ENCODE results near the gene POLR2I. TPM values are rescaled to one million over a fixed set of nuclear protein-coding genes. Genes with fewer than 3 reads are reported as not detected.

The POLR2I gene
- total and polyA plus RNA-seq, 9 of the 15 experiments (the other 6 are each of a cell fraction or from before 2014, with no cell fraction given) = 28.0 to 283 (median 123) TPM

- no peak for TF ChIP-seq ZNF609 (CRISPR knock-in tag; IDR thresholded peaks at IDR 0.05; ENCODE audit: borderline replicate concordance)
- TF ChIP-seq IFI16 (CRISPR knock-in tag; IDR thresholded peaks at IDR 0.05) = no peak
- no peak for TF ChIP-seq TSHZ1 (CRISPR knock-in tag; IDR thresholded peaks at IDR 0.05)
- no peak for TF ChIP-seq ZNF764 (CRISPR knock-in tag; IDR thresholded peaks at IDR 0.05; ENCODE audit: low read depth)
- no peak for TF ChIP-seq CREB3L1 (IDR thresholded peaks at IDR 0.05; ENCODE audit: borderline replicate concordance, low read depth)
- no peak for TF ChIP-seq ZBTB2 (IDR thresholded peaks at IDR 0.05)
- TF ChIP-seq ZNF263 (CRISPR knock-in tag; IDR thresholded peaks at IDR 0.05; ENCODE audit: borderline replicate concordance) = no peak
- TF ChIP-seq CC2D1A (IDR thresholded peaks at IDR 0.05) = no peak
- peak; percentile 71 for TF ChIP-seq CHD1 (IDR thresholded peaks at IDR 0.05; ENCODE audit: low read length)
- no peak for TF ChIP-seq HDGF (IDR thresholded peaks at IDR 0.05)
- no peak for TF ChIP-seq PHB (CRISPR knock-in tag; IDR thresholded peaks at IDR 0.05)
- TF ChIP-seq ZNF586 (CRISPR knock-in tag; conservative IDR thresholded peaks at IDR 0.05) = no peak
- no peak for TF ChIP-seq CBX5 (IDR thresholded peaks at IDR 0.05; ENCODE audit: borderline replicate concordance, low read depth)
- TF ChIP-seq NCOR1 (IDR thresholded peaks at IDR 0.05) = no peak
- TF ChIP-seq ZNF277 (CRISPR knock-in tag; IDR thresholded peaks at IDR 0.05; ENCODE audit: borderline replicate concordance) = no peak
- no peak for TF ChIP-seq CTBP1 (IDR thresholded peaks at IDR 0.05; ENCODE audit: borderline replicate concordance)
These were observed 25.8 kb upstream of the POLR2I start (continued) for GRCh38 chr19:36140304-36141038.

Measured in K562 (cell line).